Activated CD8-positive, alpha-beta T cell treated with anti-CD3 and anti-CD28 coated beads, Interleukin-2, amount 10 ng/mL, durations not matched to agents 7 days and 5 days (primary cell): ENCODE measurements around the gene ZNF787. TPM values are rescaled to one million over a fixed set of nuclear protein-coding genes. Genes with fewer than 3 reads are reported as not detected.

Experiments
- ATAC-seq: fragments of 150-1000 bp; cut with Tn5 transposase; one replicate; pipeline ENCODE4 v1.10.0; 2021; ENCODE audit warnings: moderate library complexity
- CTCF ChIA-PET: fragments of 350-600 bp; sonication (Branson Sonifier 250); formaldehyde crosslinking; loops from one replicate; lab custom pipeline; 2021; ENCODE audit warnings: antibody characterized with exemption; lab: Charles Lee
- POLR2A ChIA-PET: fragments of 350-600 bp; sonication (Branson Sonifier 250); formaldehyde crosslinking; loops from one replicate; lab custom pipeline; 2021; ENCODE audit warnings: antibody characterized with exemption; lab: Charles Lee
- DNase-seq: peaks from one replicate; pipeline ENCODE4 v3.0.0-alpha.2; 2020
- H3K27ac Mint-ChIP-seq: one replicate; pipeline ENCODE4 v1.8.0; 2021; ENCODE audit warnings: mild to moderate bottlenecking, mixed read lengths
- H3K27me3 Mint-ChIP-seq: one replicate; pipeline ENCODE4 v1.8.0; 2021; ENCODE audit warnings: low read depth, mixed read lengths
- H3K36me3 Mint-ChIP-seq: one replicate; pipeline ENCODE4 v1.8.0; 2021; ENCODE audit warnings: low read depth, mixed read lengths
- H3K4me1 Mint-ChIP-seq: one replicate; pipeline ENCODE4 v1.8.0; 2021; ENCODE audit warnings: low read depth, mixed read lengths
- H3K4me3 Mint-ChIP-seq: one replicate; pipeline ENCODE4 v1.8.0; 2021; ENCODE audit warnings: mild to moderate bottlenecking, mixed read lengths
- H3K9me3 Mint-ChIP-seq: one replicate; pipeline ENCODE4 v1.8.0; 2022; ENCODE audit warnings: mixed read lengths; ENCODE audit not compliant: insufficient read depth
- total RNA-seq, 2 experiments: library from RNA; stranded (reverse); gene quantifications; one replicate each; pipeline ENCODE4 v1.2.3, GENCODE V29; 2021

Gene ZNF787
- total RNA-seq, 2 experiments from 2014 or later, result 30.4 to 31.3 TPM

DNA sequence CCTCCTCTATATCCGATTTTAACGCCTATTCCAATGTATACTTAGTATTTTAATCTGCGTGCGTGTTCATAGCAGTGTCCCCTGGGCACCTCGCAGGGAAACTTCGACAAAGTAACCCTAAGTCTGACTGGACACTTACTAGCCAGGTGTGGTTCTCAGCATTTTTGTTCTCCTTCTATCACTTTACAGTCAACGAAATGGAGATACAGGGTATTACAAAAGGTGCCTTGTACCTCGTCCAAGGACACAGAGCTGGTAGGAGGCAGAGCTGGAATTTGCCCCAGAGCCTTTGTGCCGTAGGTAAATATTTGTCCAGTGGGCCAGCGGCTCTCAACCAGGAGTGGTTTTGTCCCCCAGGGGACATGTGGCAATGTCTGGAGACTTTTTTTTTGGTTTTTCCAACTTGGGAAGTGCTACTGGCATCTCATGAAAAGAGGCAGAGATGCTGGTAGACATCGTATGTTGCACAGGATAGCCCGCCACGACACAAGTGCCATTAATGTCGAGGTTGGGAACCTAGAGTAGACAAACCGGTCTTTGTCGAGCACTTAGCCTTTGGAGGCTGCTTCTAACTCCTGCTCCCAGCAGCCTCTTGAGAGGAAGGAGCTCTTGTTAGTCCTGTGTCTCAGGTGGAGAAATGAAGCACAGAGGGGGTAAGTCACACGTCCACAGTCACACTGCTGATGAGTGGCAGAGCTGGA, 21.1 kb upstream of the ZNF787 start:
- Mint-ChIP-seq H3K36me3 (no peaks in the 10 kb centered on the region), H3K4me1 (peaks cover 40% of the 10 kb centered on the region), H3K27me3 (no peaks in the 10 kb centered on the region), H3K4me3 (peak overlapping the region; percentile 82), H3K27ac (peak overlapping the region; percentile 78), H3K9me3 (no peaks in the 10 kb centered on the region)
- ChIA-PET POLR2A (interaction anchor here (1.3 to 1.5 kb wide), 2 partner anchors 13 to 22 kb away, joined by 3 to 7 read pairs; no protein-coding TSS in a partner anchor), CTCF (interaction anchor here (0.7 to 2.6 kb wide), 5 partner anchors 60 to 1752 kb away, joined by 3 to 9 read pairs (median 3); no protein-coding TSS in a partner anchor)
- ATAC-seq (no peak), DNase-seq (no peak)

DNA sequence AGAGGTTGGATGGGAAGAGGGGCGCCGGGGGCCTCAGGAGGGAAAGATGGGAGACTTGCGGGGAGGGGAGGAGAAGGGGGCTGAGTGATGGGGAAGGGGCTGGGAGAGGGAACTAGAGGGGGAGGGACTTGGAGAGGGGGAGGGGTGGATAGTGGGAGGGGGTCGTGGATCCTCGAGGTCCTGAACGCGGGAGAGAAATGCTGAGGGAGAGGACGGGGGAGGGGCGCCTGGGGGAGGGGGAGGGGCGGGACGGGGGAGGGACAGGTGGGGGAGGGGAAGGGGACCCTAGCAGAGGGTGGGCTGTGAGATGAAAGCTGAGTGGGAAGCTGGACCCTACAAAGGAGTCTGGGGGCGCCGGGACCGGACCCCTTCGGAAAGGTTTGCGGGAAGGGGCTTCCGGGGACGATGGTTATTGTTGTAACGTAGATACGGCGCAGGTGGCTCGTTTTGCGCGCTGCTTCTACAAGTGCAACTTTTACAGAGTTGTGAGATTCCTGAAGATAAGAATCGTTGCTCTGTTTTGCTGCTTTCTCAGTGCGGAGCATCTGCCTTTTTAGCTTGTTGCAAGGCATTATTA, 20.4 kb upstream of the ZNF787 start:
- peak; percentile 55 for DNase-seq
- H3K4me3 Mint-ChIP-seq, result peak overlapping the region; percentile 82
- POLR2A ChIA-PET, result interaction anchor here (1.2 to 1.5 kb wide), 4 partner anchors 13 to 23 kb away, joined by 3 to 7 read pairs (median 4); no protein-coding TSS in a partner anchor

DNA sequence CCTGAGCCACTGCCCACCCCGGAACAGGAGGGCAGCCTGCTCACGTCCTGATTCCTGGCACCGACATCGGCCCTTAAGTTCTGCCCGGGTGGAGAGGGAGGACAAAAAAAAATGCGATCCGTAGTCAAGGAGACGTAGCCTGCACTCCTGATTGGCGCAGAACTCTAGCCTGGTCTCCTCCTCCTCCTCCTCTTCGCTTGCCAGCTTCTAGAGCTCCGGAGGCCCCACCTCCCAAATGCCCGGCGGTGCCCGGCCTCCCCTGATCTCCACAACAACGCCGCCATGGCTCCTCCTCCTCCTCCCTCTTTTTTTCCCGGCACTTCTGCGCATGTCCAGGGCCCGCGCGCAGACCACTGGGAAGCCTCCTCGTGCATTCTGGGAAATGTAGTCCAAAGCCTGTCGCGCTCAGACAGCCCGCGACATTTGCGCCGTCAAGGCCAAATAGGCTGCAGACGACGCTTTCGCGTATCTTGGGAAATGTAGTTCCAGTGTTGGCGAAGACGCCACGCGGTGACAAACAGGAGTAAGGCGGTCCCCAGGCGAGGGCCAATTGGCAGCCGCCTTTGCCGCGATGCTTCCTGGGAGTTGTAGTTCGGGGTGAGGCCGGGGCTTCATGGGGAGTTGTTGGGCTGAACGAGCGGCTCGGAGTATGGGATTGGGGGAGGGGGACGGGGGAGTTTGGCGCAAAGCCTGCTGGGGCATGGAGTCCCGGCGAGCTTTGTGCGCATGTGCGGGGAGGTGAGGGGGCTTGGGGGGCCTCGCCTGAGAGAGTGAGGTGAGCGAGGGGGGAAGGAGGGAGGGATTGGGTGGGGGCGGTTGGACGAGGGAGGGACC, 19.7 kb upstream of the ZNF787 start, which contains the start of gene ZNF444:
Gene ZNF444, plus strand, starts transcription at position 705 of the 834 bp plus-strand sequence. CDS start 5,625 bp downstream, outside the sequence.
- CTCF ChIA-PET, result interaction anchor here (0.6 to 2.6 kb wide), 5 partner anchors 9 to 508 kb away, joined by 3 to 9 read pairs (median 4); no protein-coding TSS in a partner anchor
- Mint-ChIP-seq H3K4me1 (peaks cover 40% of the 10 kb centered on the region), H3K4me3 (peak within 1 kb of the TSS; percentile 82), H3K27ac (peak within 1 kb of the TSS; percentile 87), H3K9me3 (no peaks in the 10 kb centered on the region), H3K27me3 (no peaks in the 10 kb centered on the region), H3K36me3 (no peaks in the 10 kb centered on the region)
- DNase-seq (peak; percentile 99), ATAC-seq (peak; percentile 95)
- POLR2A ChIA-PET, result interaction anchor here (1.0 to 1.6 kb wide), 4 partner anchors 20 to 23 kb away, joined by 3 to 10 read pairs (median 4); partner anchors contain the start of gene ZNF787

More for the DNA sequence above, 20.4 kb upstream of the ZNF787 start:
- no peak for ATAC-seq
- CTCF ChIA-PET, result interaction anchor here (0.7 to 2.6 kb wide), 4 partner anchors 60 to 1751 kb away, joined by 3 to 9 read pairs (median 4); no protein-coding TSS in a partner anchor
- peaks cover 40% of the 10 kb centered on the region for H3K4me1 Mint-ChIP-seq
- no peaks in the 10 kb centered on the region for H3K9me3 Mint-ChIP-seq
- H3K27me3 Mint-ChIP-seq, result no peaks in the 10 kb centered on the region
- no peaks in the 10 kb centered on the region for H3K36me3 Mint-ChIP-seq
- peak overlapping the region; percentile 87 for H3K27ac Mint-ChIP-seq

GRCh38 chr19:56139847-56140582, 18.9 kb upstream of the ZNF787 start:
- Mint-ChIP-seq H3K4me1 (peaks cover 40% of the 10 kb centered on the region), H3K27me3 (no peaks in the 10 kb centered on the region), H3K9me3 (no peaks in the 10 kb centered on the region), H3K27ac (peak overlapping the region; percentile 87), H3K36me3 (no peaks in the 10 kb centered on the region), H3K4me3 (peak overlapping the region; percentile 82)
- POLR2A ChIA-PET, result interaction anchor here (1.0 to 1.6 kb wide), 3 partner anchors 19 to 21 kb away, joined by 4 to 10 read pairs (median 4); partner anchors contain the start of gene ZNF787
- DNase-seq (no peak), ATAC-seq (no peak)
- CTCF ChIA-PET, result interaction anchor here (1.0 to 2.6 kb wide), 2 partner anchors 18 to 113 kb away, joined by 3 to 9 read pairs; no protein-coding TSS in a partner anchor

DNA sequence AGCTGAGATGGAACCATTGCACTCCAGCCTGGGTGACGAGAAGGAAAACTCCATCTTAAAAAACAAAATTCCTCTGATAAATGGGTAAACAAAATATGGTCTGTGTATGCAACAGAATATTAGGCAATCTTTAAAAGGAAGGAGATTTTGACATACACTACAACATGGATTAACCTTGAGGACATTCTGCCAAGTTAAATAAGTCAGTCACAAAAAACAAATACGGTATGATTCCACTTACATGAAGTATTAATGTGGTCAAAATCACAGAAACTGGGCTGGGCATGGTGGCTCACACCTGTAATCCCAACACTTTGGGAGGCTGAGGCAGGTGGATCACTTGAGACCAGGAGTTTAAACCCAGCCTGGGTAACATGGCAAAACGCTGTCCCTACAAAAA, 17.0 kb upstream of the ZNF787 start:
- CTCF ChIA-PET, result no interaction called here
- H3K27me3 Mint-ChIP-seq, result no peaks in the 10 kb centered on the region
- H3K4me3 Mint-ChIP-seq, result no peak overlapping the region
- POLR2A ChIA-PET, result no interaction called here
- no peaks in the 10 kb centered on the region for H3K9me3 Mint-ChIP-seq
- ATAC-seq, result no peak
- no peak for DNase-seq
- no peaks in the 10 kb centered on the region for H3K36me3 Mint-ChIP-seq
- H3K4me1 Mint-ChIP-seq, result peaks cover 25% of the 10 kb centered on the region
- no peak overlapping the region for H3K27ac Mint-ChIP-seq

DNA sequence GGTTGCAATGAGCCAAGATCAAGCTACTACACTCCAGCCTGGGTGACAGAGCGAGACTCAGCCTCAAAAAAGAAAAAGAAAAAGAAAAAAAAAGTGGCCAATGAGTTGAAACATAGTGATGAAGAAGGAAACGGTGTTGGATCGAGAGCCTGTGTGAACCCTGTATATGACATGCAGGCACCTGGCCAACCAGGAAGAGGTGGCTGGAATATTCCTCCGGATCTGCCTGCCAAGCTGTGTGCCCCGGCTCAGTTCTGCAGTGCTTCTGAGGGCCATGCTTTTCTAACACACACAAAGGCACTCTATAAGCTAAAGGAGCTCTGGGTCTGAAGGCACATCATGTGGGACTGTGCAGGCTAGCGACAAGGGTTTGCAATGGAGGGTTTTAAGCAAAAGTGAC, 16.3 kb upstream of the ZNF787 start:
- H3K27me3 Mint-ChIP-seq, result no peaks in the 10 kb centered on the region
- DNase-seq, result no peak
- no peaks in the 10 kb centered on the region for H3K9me3 Mint-ChIP-seq
- H3K4me1 Mint-ChIP-seq, result peaks cover 20% of the 10 kb centered on the region
- H3K27ac Mint-ChIP-seq, result no peak overlapping the region
- H3K36me3 Mint-ChIP-seq, result no peaks in the 10 kb centered on the region
- no peak overlapping the region for H3K4me3 Mint-ChIP-seq
- ChIA-PET CTCF (interaction anchor here (1.1 kb wide), 1 partner anchor 32 kb away, joined by 3 read pairs; no protein-coding TSS in a partner anchor), POLR2A (no interaction called here)
- ATAC-seq, result no peak

DNA sequence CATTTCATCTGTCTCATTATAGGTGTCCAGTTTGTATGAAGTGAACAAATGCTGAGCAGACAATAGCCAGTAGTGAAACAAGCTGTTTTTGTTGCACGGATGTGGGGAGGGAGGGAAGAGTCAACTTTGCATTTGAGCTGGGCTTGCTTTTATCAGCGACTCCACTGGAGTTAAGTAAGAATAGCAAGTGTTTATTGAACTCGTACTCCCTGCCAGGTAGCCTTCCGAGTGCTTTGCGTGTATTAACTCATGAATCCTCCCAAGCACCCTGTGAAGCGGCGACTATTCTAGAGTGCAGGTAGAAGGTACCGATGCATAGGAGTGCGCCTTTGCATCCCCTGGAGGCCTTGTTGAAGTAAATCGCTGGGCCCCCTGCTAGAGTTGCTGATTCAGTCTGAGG, 15.3 kb upstream of the ZNF787 start:
- CTCF ChIA-PET, result interaction anchor here (1.1 to 1.2 kb wide), 2 partner anchors 31 to 55 kb away, joined by 3 to 4 read pairs; no protein-coding TSS in a partner anchor
- Mint-ChIP-seq H3K9me3 (no peaks in the 10 kb centered on the region), H3K36me3 (no peaks in the 10 kb centered on the region), H3K4me1 (peaks cover 14% of the 10 kb centered on the region), H3K27me3 (no peaks in the 10 kb centered on the region), H3K4me3 (no peak overlapping the region), H3K27ac (no peak overlapping the region)
- POLR2A ChIA-PET, result no interaction called here
- ATAC-seq (no peak), DNase-seq (no peak)

DNA sequence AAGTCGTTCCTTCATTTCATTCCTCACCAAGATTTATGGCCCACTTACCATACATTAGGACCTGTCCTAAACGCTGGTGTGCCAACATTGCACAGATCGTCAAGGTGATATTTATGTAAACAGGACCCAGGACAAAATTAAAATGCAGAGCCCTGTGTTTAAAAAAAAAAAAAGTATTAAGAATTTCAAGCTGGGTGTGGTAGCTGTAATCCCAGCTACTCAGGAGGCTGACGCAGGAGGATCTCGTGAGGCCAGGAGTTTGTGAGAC, 13.5 kb upstream of the ZNF787 start:
- no peaks in the 10 kb centered on the region for H3K9me3 Mint-ChIP-seq
- H3K27me3 Mint-ChIP-seq, result no peaks in the 10 kb centered on the region
- POLR2A ChIA-PET, result no interaction called here
- CTCF ChIA-PET, result no interaction called here
- H3K4me3 Mint-ChIP-seq, result no peak overlapping the region
- H3K4me1 Mint-ChIP-seq, result peaks cover 2% of the 10 kb centered on the region
- H3K36me3 Mint-ChIP-seq, result no peaks in the 10 kb centered on the region
- H3K27ac Mint-ChIP-seq, result no peak overlapping the region
- DNase-seq, result no peak
- ATAC-seq, result no peak

DNA sequence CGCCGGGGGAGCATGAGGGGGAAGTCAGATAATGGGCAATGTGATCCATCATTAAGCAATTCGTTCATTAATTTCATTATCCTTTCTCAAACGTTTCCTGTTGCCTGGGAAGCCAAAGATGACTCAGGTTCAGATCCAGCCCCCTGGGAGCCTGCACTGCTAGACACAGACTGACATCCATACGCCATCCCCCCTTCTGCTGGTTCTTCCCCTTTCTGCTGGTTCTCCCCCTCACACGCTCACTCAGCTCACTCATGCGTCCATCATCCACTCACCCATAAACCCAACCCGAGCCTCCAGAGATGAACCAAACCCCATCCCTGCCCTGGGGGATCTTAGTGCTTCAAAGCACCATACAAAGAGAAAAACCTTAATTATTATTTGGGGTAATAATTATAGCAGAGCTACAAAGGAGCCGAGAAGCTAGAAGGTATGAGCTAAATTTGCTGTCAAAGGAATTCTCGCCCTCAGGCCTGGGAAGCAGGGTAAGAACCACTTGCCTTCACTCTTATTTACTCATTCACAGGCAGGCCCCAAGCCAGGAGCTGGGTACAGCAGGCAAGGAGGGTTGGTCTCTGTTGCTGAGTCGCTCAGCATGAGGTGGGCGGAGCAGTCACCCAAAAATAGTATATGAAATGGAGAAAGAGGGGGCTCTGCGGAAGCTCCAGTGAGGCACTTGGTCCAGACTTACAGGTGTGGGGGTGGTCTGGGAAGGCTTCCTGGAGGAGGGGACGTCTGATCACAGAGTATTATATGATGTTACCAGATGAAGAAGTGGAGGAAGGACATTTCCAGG, 13.0 kb upstream of the ZNF787 start:
- Mint-ChIP-seq H3K36me3 (no peaks in the 10 kb centered on the region), H3K9me3 (no peaks in the 10 kb centered on the region), H3K4me3 (no peak overlapping the region), H3K27me3 (no peaks in the 10 kb centered on the region), H3K27ac (no peak overlapping the region), H3K4me1 (peaks cover under 1% of the 10 kb centered on the region)
- POLR2A ChIA-PET, result interaction anchor here (0.6 kb wide), 1 partner anchor 504 kb away, joined by 3 read pairs; no protein-coding TSS in a partner anchor
- CTCF ChIA-PET, result no interaction called here
- DNase-seq (no peak), ATAC-seq (no peak)

GRCh38 chr19:56132316-56132822, 11.3 kb upstream of the ZNF787 start:
- H3K9me3 Mint-ChIP-seq, result no peaks in the 10 kb centered on the region
- no peaks in the 10 kb centered on the region for H3K4me1 Mint-ChIP-seq
- H3K36me3 Mint-ChIP-seq, result no peaks in the 10 kb centered on the region
- H3K4me3 Mint-ChIP-seq, result no peak overlapping the region
- ATAC-seq, result no peak
- H3K27me3 Mint-ChIP-seq, result no peaks in the 10 kb centered on the region
- ChIA-PET CTCF (interaction anchor here (0.6 kb wide), 1 partner anchor 8 kb away, joined by 4 read pairs; no protein-coding TSS in a partner anchor), POLR2A (no interaction called here)
- no peak for DNase-seq
- no peak overlapping the region for H3K27ac Mint-ChIP-seq
